HG03135 (cell line): ENCODE data around the gene CMTM8.
A peak's percentile ranks its signal among the peaks of the same experiment; 100 is the strongest.
"Not testable (repeated sequence)": the region's sequence is repeated elsewhere in the genome, so short reads cannot be mapped to it uniquely, and the experiment has no call there.

Source experiments
- ATAC-seq: cut with Tn5 transposase; IDR thresholded peaks from one replicate; pipeline ENCODE4 v1.9.1; 2021; ENCODE audit warnings: mild to moderate bottlenecking, moderate library complexity; ENCODE audit not compliant: unreplicated experiment

CMTM8 gene

DNA sequence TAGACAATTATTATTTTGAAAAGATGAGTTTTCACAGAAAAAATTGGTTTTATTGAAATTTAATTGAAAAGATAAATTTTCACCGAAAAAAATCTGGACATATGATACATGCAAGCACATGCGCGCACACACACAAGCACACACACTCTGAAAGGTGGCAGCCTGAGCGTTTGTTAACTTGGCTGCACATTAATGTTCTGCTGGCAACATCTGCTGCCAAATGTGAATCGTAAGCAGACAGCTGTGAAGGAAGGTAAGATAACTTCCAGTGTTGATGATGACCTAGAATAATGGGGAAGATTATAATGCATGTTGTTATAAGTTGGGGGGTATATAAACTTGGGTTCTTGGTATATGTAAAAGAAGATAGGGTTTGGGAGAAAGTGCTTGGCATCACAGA is 134.8 kb downstream of the CMTM8 start:
- ATAC-seq, result no peak

DNA sequence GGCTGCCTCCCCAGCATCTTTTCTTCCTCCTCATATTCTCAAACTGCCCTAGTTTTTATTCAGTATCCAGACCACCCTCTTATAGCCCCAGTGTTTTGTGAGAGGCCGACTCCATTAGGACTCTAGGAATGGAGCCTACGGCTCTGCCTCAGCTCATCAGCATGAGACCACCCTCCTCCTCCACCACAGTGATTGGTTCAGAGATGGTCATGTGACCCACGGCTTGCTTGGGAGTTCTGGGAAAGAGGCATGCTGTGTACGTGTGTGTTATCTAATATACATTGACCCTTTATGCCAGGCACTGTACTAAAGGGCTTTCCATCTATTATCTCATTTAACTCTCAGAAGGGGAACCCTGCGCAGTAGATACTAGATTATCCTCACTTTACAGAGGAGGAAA is 135.4 kb downstream of the CMTM8 start:
- ATAC-seq, result no peak

DNA sequence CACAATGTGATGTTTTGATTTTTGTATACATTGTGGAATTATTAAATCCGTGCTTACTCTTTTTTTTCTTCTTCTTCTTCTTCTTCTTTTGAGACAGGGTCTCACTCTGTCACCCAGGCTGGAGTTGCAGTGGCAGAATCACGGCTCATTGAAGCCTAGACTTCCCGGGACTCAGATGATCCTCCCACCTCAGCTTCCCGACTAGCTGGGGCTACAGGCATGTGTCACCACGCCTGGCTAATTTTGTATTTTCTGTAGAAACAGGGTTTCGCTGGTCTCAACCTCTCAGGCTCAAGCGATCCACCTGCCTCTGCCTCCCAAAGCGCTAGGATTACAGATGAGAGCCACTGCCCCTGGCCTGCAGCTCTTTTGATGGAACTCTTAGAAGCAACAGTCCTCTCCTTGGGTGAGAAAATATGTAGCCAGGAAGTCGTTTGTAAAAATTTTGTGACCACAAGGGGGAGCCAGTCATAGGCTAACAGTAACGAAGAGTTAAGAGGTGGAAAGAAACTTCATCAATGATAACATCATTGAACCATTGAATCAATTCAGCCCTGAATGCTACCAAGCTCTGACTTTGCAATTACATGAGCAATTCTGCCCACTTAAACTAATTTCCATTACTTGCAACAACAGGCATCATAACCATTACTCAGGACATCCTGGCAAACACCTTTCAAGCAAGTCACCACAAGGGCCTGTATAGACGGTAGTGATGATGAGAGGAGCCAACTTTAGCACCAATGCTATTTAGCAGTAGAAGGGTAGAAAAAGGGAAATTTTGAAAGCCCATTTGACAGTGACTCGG is 136.5 kb downstream of the CMTM8 start:
- ATAC-seq, result peak; percentile 70

DNA sequence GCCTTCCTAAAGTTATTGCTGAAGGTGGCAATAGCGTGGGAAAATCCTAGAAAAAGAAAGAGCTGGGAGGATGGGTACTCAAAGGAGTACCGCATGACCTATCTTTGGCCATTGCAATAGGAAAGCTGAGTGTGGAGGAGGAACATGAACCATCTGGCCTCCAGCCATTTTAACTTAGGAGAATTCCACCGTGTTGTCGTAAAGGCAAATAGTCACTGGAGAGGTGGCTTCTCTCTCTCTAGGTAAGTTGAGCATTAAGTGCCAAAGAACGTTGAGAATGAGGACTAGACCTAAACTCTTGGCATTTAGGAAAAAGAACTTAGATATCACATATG is 137.1 kb downstream of the CMTM8 start:
- no peak for ATAC-seq

DNA sequence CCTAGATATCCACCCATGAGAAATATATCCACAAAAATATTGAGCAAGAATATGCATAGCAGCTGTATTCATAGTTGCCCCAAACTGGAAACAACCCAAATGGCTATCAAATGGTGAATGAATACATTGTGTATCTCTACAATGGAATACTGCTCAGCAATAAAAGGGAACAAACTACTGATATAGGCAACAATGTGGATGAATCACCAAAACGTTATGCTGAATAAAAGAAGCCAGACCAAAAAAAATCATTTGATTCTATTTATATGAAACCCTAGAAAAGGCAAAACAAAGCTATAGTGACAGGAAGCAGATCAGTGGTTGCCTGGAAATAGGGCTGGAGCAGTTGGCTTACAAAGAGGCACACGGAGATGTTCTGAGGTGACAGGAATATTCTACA is 137.6 kb downstream of the CMTM8 start:
- ATAC-seq, result no peak

DNA sequence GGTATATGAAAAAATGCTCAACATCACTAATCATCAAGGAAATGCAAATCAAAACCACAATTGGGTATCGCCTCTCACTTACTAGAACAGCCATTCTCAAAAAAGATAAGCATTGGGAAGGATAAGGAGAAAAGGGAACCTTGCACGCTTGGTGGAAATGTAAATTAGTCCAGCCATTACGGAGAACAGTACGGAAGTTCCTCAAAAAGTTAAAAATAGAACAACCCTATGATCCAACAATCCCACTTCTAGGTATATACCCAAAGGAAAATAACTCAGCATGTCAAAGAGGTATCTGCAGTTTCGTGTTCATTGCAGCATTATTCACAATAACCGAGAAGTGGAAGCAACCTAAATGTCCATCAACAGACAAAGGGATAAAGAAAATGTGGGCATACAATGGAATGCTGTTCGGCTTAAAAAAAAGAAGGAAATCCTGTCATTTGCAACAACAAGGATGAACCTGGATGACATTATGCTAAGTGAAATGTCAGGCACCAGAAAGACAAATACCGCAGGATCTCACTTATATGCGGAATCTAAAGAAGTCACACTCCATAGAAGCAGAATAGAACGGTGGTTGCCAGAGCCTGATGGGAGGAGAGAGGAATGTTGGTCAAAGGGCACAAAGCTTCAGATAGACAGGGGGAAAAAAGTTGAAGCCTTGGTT is 141.5 kb downstream of the CMTM8 start:
- ATAC-seq, result no peak

DNA sequence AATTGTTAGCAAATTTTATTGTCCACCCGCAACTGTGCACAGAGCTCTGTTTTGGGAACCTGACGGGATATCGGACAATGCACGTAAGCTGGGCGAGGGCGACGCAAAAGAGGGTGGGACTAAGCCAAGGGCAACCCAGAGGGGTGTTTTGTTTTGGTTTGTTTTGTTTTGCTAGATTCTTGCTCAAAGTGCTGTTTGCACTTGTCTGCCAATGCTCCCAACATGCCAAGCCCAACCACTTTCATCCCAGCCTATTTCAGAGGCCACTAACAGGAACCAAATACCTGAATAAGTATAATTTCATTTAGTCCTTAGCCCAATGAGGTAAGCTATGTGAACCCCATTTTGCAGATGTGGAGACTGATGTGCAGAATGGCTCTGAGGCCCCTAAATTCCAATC is 143.4 kb downstream of the CMTM8 start:
- no peak for ATAC-seq

DNA sequence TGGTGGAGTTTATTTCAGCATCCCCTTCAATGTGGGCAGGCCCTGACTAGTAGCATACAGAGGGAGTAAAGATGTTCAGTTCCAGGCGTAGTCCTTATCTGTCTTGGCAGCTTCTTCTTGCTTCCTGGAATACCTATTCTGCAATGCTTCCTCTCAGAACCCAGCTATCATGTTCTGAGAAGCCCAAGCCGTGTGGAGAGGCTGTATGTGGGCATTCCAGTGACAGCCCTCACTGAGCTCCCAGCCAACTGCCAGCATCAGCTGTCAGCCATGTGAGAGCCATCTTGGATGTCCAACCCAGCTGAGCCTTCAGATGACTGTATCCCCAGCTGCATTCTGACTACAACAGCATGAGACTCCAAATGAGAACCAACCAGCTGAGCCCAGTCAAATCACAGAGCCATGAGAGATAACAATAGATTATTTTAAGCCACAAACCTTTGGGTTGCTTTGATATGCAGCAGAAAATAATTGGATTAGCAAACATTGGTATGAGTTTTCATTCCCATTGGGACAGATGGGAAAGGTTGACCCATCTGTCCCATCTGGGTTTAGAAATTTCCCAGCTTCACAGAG is 144.7 kb downstream of the CMTM8 start:
- ATAC-seq, result no peak

DNA sequence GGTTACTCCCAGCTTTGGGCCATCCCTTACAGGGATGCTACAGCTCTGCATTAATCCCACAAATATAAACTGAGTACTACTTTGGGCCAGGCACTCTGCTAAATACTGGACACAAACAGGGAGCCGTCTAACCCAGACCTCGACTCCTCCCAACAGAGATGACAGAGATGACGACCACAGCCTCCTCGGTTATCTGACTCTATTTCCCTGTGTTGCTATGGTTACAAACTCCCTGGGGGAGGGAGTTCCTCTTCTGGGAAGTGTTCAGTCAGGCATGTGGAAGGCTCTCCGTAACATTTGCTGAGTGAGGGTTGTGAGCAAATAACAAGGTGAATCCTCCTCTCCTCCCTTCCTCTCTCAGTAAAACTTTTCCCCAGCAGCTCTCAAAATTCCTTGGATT is 146.5 kb downstream of the CMTM8 start:
- no peak for ATAC-seq

DNA sequence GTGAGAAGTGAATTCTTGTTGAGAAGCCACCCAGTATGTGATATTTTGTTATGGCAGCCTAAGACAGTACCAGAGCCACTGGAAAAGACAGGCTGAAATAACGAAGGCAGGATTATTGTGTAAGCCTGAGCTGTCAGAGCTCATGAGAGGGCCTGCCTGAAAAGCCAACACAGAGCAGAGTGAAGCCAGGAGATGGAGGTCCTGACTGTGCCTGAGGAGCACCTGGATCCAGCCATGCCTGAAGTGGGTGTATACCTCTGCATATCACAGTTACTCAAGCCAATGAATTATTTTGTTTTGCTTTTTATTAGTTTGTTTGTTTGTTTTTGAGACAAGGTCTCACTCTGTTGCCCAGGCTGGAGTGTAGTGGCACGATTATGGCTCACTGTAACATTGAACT is 149.0 kb downstream of the CMTM8 start:
- no peak for ATAC-seq

DNA sequence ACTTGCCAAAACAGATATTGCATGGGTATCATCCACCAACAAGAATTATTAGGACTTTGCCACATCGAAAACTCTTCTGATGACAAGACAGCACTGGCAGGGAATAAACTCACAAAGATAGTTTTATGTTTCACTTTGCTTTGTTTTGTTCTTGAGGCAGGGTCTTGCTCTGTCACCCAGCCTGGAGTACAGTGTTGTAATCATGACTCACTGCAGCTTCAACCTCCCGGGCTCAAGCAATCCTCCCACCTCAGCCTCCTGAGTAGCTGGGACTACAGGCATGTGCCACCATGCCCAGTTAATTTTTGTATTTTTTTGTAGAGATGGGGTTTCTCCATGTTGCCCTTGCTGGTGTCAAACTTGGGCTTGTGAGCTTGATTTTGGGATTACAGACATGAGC is 151.1 kb downstream of the CMTM8 start:
- ATAC-seq, result not testable (repeated sequence)

DNA sequence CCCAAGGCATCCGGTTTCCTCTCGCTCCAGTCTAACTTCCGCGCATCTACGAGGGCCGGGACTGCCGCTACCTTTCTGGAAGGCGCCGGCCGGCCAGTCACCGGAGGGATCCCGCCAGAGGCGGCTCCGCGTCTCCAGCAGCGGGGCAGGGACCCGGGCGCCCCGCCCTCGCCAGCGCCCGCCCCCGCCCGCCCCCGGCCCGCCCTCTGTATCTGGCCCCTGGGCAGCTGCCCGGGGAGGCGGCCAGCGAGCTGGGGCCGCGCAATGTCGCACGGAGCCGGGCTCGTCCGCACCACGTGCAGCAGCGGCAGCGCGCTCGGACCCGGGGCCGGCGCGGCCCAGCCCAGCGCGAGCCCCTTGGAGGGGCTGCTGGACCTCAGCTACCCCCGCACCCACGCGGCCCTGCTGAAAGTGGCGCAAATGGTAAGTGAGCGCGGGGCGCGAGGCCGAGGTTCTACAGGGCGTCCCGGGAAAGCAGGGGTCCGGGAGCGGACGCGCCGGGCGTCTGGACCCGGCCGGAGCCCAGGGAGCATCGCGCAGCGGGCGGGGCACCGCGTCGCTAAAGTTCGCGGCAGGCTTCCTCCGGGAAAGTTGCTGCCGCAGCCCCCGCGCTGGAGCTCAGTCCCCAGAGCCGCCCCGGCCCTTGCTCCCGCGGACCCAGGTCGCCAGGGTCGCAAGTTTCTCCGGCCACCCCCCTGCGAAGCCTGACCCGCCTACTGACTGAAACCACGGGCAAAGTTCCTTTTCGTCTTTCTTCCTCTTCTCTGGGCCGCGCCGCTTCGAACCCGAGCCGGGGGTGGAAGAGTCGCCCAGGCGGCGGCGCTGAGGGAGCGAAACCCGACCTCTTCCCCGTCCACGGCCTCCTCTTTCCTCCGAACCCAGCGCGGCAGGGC is 153.4 kb downstream of the CMTM8 start, which contains the start of gene CMTM7:
TSS of gene CMTM7 (plus strand) at position 211 of the 893 bp plus-strand sequence. CDS start at position 265, 54 bp downstream.
- ATAC-seq, result peak; percentile 56

DNA sequence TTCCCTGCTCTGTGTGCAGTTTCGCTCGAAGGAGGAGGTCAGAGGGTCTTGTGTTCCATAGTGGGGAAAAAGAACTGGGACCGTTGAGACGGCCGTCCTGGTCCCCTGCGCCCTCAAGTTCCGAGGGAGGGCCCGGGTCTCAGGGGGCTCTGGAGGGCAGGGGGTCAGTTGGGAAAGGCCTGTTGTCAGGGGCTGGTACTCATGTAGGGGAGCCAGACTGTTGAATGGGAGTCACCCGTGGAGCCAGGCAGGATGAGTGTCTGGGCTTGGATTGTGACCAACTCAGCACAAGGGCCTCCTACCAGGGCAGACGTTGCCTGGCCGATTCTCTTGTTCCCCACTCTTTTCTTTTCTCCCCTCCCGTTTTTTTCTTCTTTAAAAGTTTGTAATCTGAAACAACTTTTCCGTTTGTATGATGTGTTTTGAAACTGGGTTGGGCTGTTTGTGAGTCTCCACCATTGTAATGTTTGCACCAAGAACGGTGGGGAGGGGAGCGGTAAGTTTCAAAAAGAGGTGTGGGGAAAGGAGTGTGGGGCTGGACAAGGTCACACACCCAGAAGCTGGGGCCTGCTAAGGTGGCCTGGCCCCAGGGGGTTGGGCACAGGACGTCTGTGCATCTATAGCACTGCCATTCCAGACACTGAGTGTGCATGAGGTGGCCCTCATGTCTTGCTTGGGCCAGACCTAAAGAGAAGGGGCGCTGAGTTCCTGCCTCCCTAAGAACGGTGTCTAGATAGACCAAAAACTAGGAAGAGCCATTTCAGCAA is 154.2 kb downstream of the CMTM8 start:
- peak; percentile 16 for ATAC-seq

DNA sequence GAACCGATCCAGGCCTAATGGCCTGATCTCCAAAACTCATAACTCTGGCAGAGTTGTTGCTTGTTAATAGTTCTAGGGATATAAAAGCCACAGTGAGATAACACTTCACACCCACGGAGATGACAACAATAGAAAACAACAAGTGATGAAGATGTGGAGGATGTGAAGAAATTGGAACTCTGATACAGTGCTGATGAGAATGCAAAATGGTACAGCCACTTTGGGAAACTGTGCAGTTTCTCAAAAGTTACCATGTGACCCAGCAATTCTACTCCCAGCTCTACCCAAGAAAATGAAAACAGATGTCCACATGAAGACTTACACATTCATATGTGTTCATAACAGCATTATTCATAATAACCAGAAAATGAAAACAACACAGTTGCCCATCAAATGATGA is 157.0 kb downstream of the CMTM8 start:
- no peak for ATAC-seq

DNA sequence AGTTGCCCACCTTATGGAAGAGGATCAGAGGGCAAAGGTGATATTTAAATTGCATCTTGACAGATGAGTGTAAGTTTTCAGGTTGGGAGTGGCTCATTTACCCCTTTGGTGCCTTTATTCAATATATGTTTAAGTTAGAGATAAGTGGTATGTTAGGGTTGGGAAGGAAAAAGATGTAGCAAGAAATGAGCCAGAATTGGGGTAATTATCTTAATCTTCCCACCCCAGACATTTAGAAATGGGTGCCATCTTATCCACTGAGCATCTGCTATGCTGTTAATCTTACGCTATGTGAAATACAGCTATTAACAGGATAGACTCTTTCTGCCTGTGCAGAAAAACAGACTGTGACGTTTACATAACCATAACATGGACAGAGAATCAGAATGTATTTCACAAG is 159.5 kb downstream of the CMTM8 start:
- no peak for ATAC-seq

DNA sequence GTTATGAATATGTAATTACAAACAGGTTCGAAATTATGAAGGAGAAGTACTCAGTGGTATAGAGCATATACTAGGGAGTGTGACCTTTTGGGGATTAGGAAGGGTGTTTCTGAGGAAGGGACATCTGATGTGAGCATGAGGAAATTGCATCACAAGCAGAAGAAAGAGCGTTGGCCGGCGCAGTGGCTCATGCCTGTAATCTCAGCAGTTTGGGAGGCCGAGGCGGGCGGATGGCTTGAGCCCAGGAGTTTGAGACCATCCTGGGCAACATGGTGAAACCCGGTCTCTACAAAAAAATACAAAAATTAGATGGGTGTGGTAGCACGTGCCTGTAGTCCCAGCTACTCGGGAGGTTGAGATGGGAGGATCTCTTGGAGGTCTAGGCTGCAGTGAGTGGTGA is 160.1 kb downstream of the CMTM8 start:
- ATAC-seq, result no peak

DNA sequence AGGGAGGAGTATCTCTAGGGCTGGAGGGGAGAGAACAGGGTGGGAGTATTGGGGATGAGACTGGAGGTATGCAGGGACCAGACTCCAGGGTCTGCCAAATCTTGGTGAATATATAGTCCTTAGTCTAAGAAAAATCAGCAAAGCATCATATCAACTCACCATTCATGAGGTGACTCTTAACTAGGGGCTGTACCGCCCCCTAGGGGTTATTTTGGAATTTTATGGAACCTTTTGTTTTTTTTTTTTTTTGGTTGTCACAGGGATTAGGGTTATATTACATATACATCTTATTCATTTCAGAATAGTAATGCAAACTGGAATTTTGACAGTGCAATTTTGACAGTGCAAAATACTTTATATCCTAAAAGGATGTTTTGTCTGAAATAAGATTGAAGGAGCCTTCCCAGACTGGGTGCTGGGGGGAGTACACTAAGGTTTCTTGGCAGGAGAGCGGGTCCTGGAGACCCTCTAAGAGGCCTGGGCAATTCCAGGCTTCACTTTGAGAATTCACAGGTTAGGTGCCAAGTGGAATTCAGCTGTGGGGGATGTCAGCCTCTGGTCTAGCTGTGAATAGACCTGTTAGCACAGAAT is 160.6 kb downstream of the CMTM8 start:
- ATAC-seq, result no peak

DNA sequence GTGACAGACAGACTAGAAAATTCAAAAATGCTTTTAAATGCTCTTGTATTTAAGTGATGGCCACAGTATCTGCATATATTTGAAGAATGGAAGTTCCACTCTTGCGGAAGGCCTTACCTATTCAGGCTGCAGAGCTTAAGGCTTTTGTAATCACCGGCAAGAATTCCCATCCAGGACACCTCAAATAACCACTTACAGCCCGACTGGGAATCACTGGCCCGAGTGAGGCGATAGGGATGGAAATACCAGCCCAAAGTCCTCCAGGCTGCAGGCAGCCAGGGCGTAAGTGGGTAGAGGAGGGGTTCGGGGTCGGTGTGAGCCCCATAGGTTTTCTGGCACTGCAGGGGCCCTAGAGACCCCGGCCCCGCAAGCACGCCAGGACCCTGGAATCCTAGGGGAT is 162.6 kb downstream of the CMTM8 start:
- peak; percentile 8 for ATAC-seq

DNA sequence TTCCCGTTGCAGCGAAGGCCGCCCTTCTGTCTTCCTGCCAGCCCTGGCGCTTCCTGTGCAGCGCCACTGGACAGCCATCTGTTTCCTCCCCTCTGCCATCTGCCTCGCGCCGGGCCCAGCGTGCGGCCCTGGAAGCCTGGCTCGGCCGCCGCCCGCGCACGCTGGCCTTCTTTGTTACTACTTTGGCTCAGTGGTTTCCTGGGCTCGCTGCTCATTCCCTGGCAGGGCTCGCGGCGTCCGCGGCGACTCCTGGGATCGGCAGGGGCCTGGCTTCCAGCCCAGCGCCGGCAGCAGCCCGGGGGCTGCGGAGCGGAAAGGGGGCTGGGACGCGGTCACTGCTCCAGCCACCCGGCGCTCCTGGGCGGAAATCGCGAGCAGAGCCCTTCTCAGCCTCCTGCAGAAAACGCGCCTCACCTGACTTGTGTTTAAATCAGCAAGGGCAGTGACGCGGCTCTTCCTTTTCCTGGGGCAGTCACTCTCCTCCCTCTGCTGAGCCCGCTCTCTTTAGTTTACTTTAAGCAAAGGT is 163.1 kb downstream of the CMTM8 start:
- peak; percentile 56 for ATAC-seq

DNA sequence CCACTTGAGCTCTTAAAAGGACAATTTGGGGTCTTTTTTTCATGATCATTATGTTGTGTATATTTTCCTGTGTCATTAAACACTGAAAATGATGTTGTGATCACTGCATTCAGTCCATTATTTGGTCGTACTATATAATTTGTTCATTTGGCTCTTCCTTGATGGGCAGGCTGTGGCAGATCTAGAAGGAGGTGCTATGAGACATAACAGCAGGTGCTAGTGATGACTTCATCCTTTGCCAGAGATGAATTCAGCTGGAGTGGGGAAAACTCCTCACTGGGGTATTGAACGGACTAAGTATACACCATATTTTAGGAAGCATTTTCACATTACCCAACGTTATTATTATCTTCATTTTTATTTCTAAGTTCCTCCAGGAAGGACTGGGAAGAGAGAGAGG is 165.2 kb downstream of the CMTM8 start:
- no peak for ATAC-seq
